Tibial nerve (tissue), 3 donors: ENCODE data around the gene KIAA1217.

Source experiments
- POLR2A ChIP-seq, 2 donors: fragments of 450-650 bp; IDR thresholded peaks; one replicate each; pipeline ENCODE4 v1.6.1; 2017; ENCODE audit warnings: antibody characterized with exemption in 2 of 2, mild to moderate bottlenecking in 2 of 2, moderate library complexity in 2 of 2
- TF ChIP-seq, protein P1 (sequence below), 5 experiments: fragments of 200-600 bp in 3 of 5; fragments of 450-650 bp in 2 of 5; sonication (generic) in 3 of 5; IDR thresholded peaks; one replicate each; pipeline ENCODE4 v1.5.1; 2016 to 2019; ENCODE audit warnings: antibody characterized with exemption in 5 of 5, mild to moderate bottlenecking in 3 of 5, moderate library complexity in 2 of 5

- TF ChIP-seq, protein P1, sequence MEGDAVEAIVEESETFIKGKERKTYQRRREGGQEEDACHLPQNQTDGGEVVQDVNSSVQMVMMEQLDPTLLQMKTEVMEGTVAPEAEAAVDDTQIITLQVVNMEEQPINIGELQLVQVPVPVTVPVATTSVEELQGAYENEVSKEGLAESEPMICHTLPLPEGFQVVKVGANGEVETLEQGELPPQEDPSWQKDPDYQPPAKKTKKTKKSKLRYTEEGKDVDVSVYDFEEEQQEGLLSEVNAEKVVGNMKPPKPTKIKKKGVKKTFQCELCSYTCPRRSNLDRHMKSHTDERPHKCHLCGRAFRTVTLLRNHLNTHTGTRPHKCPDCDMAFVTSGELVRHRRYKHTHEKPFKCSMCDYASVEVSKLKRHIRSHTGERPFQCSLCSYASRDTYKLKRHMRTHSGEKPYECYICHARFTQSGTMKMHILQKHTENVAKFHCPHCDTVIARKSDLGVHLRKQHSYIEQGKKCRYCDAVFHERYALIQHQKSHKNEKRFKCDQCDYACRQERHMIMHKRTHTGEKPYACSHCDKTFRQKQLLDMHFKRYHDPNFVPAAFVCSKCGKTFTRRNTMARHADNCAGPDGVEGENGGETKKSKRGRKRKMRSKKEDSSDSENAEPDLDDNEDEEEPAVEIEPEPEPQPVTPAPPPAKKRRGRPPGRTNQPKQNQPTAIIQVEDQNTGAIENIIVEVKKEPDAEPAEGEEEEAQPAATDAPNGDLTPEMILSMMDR (IDR thresholded peaks at IDR 0.05), result no peak
- no peak for TF ChIP-seq POLR2A (IDR thresholded peaks at IDR 0.05)
Observed at GRCh38 chr10:24340883-24341282, 131.9 kb downstream of the KIAA1217 start.
